H1 (cell line): Measurements from ENCODE around the gene TOR4A. TPM values are rescaled to one million over a fixed set of nuclear protein-coding genes. Genes with fewer than 3 reads are reported as not detected.
A peak's percentile ranks its signal among the peaks of the same experiment; 100 is the strongest.

Experiments
- CTCF ChIA-PET: fragments of 300-600 bp; sonication (Branson Sonifier 250); formaldehyde crosslinking; loops from one replicate; lab custom pipeline; 2021; ENCODE audit not compliant: partially characterized antibody; lab: Charles Lee
- POLR2A ChIA-PET: fragments of 300-600 bp; sonication (Branson Sonifier 250); formaldehyde crosslinking; loops from one replicate; lab custom pipeline; 2021; ENCODE audit warnings: inconsistent platforms; ENCODE audit not compliant: partially characterized antibody; lab: Charles Lee
- DNase-seq, 2 experiments: peaks; one replicate each; pipeline versions ENCODE4 v3.0.0 to v3.0.0-alpha.2; 2010 to 2022; ENCODE audit warnings: low spot score in 2 of 2, low read depth in 1 of 2, mixed read lengths in 1 of 2
- FAIRE-seq: peaks from 2 replicates; lab custom pipeline; 2011; peaks lifted over from hg19 to GRCh38; lab: Jason Lieb, UNC
- H2AFZ ChIP-seq: 2 replicates; pipeline ENCODE4 v1.8.1; 2012; ENCODE audit warnings: low read length, inconsistent platforms
- H2AK5ac ChIP-seq: 2 replicates; pipeline ENCODE4 v1.6.1; 2013; ENCODE audit warnings: low read depth, low read length
- H2BK120ac ChIP-seq: replicated peaks from 2 replicates; pipeline ENCODE3; 2013; ENCODE audit warnings: low read depth, low read length, inconsistent platforms
- H2BK12ac ChIP-seq: 2 replicates; pipeline ENCODE4 v1.6.1; 2013; ENCODE audit warnings: low read depth, low read length
- H2BK15ac ChIP-seq: 2 replicates; pipeline ENCODE4 v1.6.1; 2013; ENCODE audit warnings: low read length
- H2BK20ac ChIP-seq: 2 replicates; pipeline ENCODE4 v1.6.1; 2013; ENCODE audit warnings: low read length
- H2BK5ac ChIP-seq: 2 replicates; pipeline ENCODE4 v1.6.1; 2013; ENCODE audit warnings: low read depth, low read length
- H3K14ac ChIP-seq: 2 replicates; pipeline ENCODE4 v1.6.1; 2013; ENCODE audit warnings: inconsistent platforms; ENCODE audit not compliant: insufficient read length
- H3K18ac ChIP-seq: 2 replicates; pipeline ENCODE4 v1.6.1; 2013; ENCODE audit warnings: low read length; ENCODE audit errors: extremely low read depth
- H3K23ac ChIP-seq: 2 replicates; pipeline ENCODE4 v1.6.1; 2013; ENCODE audit warnings: inconsistent platforms; ENCODE audit not compliant: insufficient read length
- H3K23me2 ChIP-seq: 2 replicates; pipeline ENCODE4 v1.6.1; 2013; ENCODE audit warnings: low read depth, low read length
- H3K27ac ChIP-seq: 2 replicates; pipeline ENCODE4 v1.6.1; 2011; ENCODE audit warnings: low read depth, low read length, inconsistent platforms
- H3K27me3 ChIP-seq, 4 experiments: replicated peaks in 1 of 4; 1 replicate in 1 of 4; 2 replicates in 3 of 4; pipeline versions ENCODE4 v1.6.1 to v1.8.1; 2011 to 2013; ENCODE audit warnings: low read length in 3 of 4, mild to moderate bottlenecking in 3 of 4, inconsistent platforms in 2 of 4, mixed read lengths in 2 of 4, moderate library complexity in 1 of 4; ENCODE audit not compliant: control insufficient read depth in 3 of 4, insufficient read depth in 3 of 4; ENCODE audit errors: extremely low read depth in 1 of 4
- H3K36me3 ChIP-seq, 4 experiments: 2 replicates each; pipeline versions ENCODE4 v1.6.1 to v1.8.1; 2011 to 2013; ENCODE audit warnings: mild to moderate bottlenecking in 4 of 4, low read length in 3 of 4, moderate library complexity in 2 of 4, control low read depth in 1 of 4, inconsistent platforms in 1 of 4; ENCODE audit not compliant: insufficient read depth in 4 of 4, control insufficient read depth in 2 of 4
- H3K4ac ChIP-seq: replicated peaks from 2 replicates; pipeline ENCODE3; 2013; ENCODE audit warnings: low read length, low read depth, mixed read lengths, inconsistent platforms; ENCODE audit not compliant: insufficient read length
- H3K4me1 ChIP-seq, 4 experiments: replicated peaks in 1 of 4; 1 replicate in 1 of 4; 2 replicates in 3 of 4; pipeline versions ENCODE4 v1.6.1 to v1.8.1; 2011 to 2013; ENCODE audit warnings: low read length in 3 of 4, inconsistent platforms in 2 of 4, mixed read lengths in 1 of 4; ENCODE audit not compliant: insufficient read depth in 4 of 4, control insufficient read depth in 3 of 4
- H3K4me2 ChIP-seq, 2 experiments: 2 replicates each; pipeline versions ENCODE4 v1.6.1 to v1.8.1; 2011 to 2013; ENCODE audit warnings: low read depth in 2 of 2, low read length in 2 of 2, control low read depth in 1 of 2, inconsistent platforms in 1 of 2, mild to moderate bottlenecking in 1 of 2; ENCODE audit not compliant: insufficient read depth in 1 of 2
- H3K4me3 ChIP-seq, 4 experiments: fragments of 200-600, 300-600 bp in 1 of 4; sonication (generic), shearing (Covaris generic), sonication (Bioruptor Twin) in 1 of 4; 2 replicates each; pipeline versions ENCODE4 v1.5.1 to v1.8.1; 2011 to 2016; ENCODE audit warnings: low read length in 4 of 4, low read depth in 3 of 4, control low read depth in 2 of 4, inconsistent platforms in 2 of 4, mild to moderate bottlenecking in 2 of 4, mixed read lengths in 1 of 4, moderate library complexity in 1 of 4; ENCODE audit not compliant: insufficient read depth in 2 of 4; ENCODE audit errors: extremely low read depth in 1 of 4
- H3K56ac ChIP-seq: replicated peaks from 2 replicates; pipeline ENCODE3; 2013; ENCODE audit warnings: low read depth, mild to moderate bottlenecking, mixed read lengths, low read length, inconsistent platforms; ENCODE audit not compliant: insufficient read length
- H3K79me1 ChIP-seq: 2 replicates; pipeline ENCODE4 v1.6.1; 2013; ENCODE audit warnings: low read depth, low read length, control low read depth
- H3K79me2 ChIP-seq, 2 experiments: 2 replicates each; pipeline versions ENCODE4 v1.6.1 to v1.8.1; 2012 to 2013; ENCODE audit warnings: low read length in 2 of 2, mild to moderate bottlenecking in 2 of 2, inconsistent platforms in 1 of 2; ENCODE audit not compliant: insufficient read depth in 2 of 2, control insufficient read depth in 1 of 2
- H3K9ac ChIP-seq, 4 experiments: replicated peaks in 1 of 4; 1 replicate in 1 of 4; 2 replicates in 3 of 4; pipeline versions ENCODE4 v1.6.1 to v1.8.1; 2011 to 2013; ENCODE audit warnings: low read depth in 3 of 4, low read length in 3 of 4, control low read depth in 2 of 4, mild to moderate bottlenecking in 2 of 4, moderate library complexity in 2 of 4, inconsistent platforms in 1 of 4; ENCODE audit errors: extremely low read depth in 1 of 4
- H3K9me3 ChIP-seq, 2 experiments: 2 replicates each; pipeline versions ENCODE4 v1.6.1 to v1.8.1; 2012 to 2013; ENCODE audit warnings: mild to moderate bottlenecking in 2 of 2, moderate library complexity in 2 of 2, control low read depth in 1 of 2, inconsistent platforms in 1 of 2, low read depth in 1 of 2, low read length in 1 of 2, mixed read lengths in 1 of 2; ENCODE audit not compliant: insufficient read depth in 2 of 2
- H4K20me1 ChIP-seq, 2 experiments: replicated peaks in 1 of 2; 2 replicates each; pipeline versions ENCODE3 to v1.8.1; 2011 to 2013; ENCODE audit warnings: inconsistent platforms in 2 of 2, low read length in 2 of 2, mild to moderate bottlenecking in 1 of 2; ENCODE audit not compliant: insufficient read depth in 2 of 2, control insufficient read depth in 1 of 2
- H4K5ac ChIP-seq: 2 replicates; pipeline ENCODE4 v1.6.1; 2013; ENCODE audit warnings: low read length, low read depth, mixed read lengths, inconsistent platforms; ENCODE audit not compliant: insufficient read length
- H4K8ac ChIP-seq: 2 replicates; pipeline ENCODE4 v1.8.0; 2013; ENCODE audit warnings: mild to moderate bottlenecking, moderate library complexity, low read length, inconsistent platforms; ENCODE audit not compliant: insufficient read depth; ENCODE audit errors: extremely low read depth
- H4K91ac ChIP-seq: replicated peaks from 2 replicates; pipeline ENCODE3; 2013; ENCODE audit warnings: low read length, mixed read lengths, inconsistent platforms; ENCODE audit not compliant: insufficient read length
- BACH1 ChIP-seq: IDR thresholded peaks from 2 replicates; pipeline ENCODE4 v1.6.1; 2012; ENCODE audit warnings: low read length, improper control_type of control experiment
- CEBPB ChIP-seq: IDR thresholded peaks from 2 replicates; pipeline ENCODE4 v1.6.1; 2012; ENCODE audit warnings: low read depth, low read length
- CHD1 ChIP-seq: IDR thresholded peaks from 2 replicates; pipeline ENCODE4 v1.6.1; 2012; ENCODE audit warnings: low read depth, low read length, improper control_type of control experiment
- CHD2 ChIP-seq: IDR thresholded peaks from 2 replicates; pipeline ENCODE4 v1.6.1; 2012; ENCODE audit warnings: low read length, improper control_type of control experiment
- CTBP2 ChIP-seq: IDR thresholded peaks from 2 replicates; pipeline ENCODE4 v1.7.0; 2011; ENCODE audit warnings: borderline replicate concordance, mild to moderate bottlenecking, moderate library complexity, mixed read lengths, low read length; ENCODE audit not compliant: insufficient read depth, insufficient read length
- EZH2 ChIP-seq: fragments of 200-600 bp; sonication (generic); IDR thresholded peaks from 2 replicates; pipeline ENCODE4 v1.7.1; 2012; ENCODE audit warnings: low read depth, mild to moderate bottlenecking, moderate library complexity, low read length, inconsistent platforms; ENCODE audit not compliant: severe bottlenecking
- FOSL1 ChIP-seq: IDR thresholded peaks from 2 replicates; pipeline ENCODE4 v1.6.1; 2011; ENCODE audit warnings: mild to moderate bottlenecking, low read depth, low read length, moderate library complexity; ENCODE audit not compliant: insufficient read depth
- KDM1A ChIP-seq: fragments of 200-600, 300-600 bp; sonication (generic); IDR thresholded peaks from 2 replicates; pipeline ENCODE4 v1.7.1; 2016; ENCODE audit warnings: mild to moderate bottlenecking, low read length, borderline replicate concordance
- SIRT6 ChIP-seq: IDR thresholded peaks from one replicate; pipeline ENCODE4 v1.7.1; 2012; ENCODE audit warnings: low read length, inconsistent platforms
- SP4 ChIP-seq: IDR thresholded peaks from 2 replicates; pipeline ENCODE4 v1.6.1; 2012; ENCODE audit warnings: low read length, inconsistent platforms
- TEAD4 ChIP-seq: IDR thresholded peaks from 2 replicates; pipeline ENCODE4 v1.6.1; 2012; ENCODE audit warnings: low read depth, low read length, inconsistent platforms, mixed read lengths
- ZNF274 ChIP-seq: IDR thresholded peaks from 2 replicates; pipeline ENCODE4 v1.7.0; 2012; ENCODE audit warnings: low read length, borderline replicate concordance; ENCODE audit errors: extremely low read depth
- WGBS, 2 experiments: shearing (Covaris generic) in 1 of 2; methylation state at CpG; one replicate each; pipeline versions ENCODE4 v1.1.6 to v1.1.7; 2013 to 2015; ENCODE audit warnings: low lambda C conversion rate in 2 of 2, mixed read lengths in 2 of 2, inconsistent platforms in 1 of 2, low coverage in 1 of 2, missing lambda C conversion rate in 1 of 2; ENCODE audit not compliant: insufficient replicate concordance in 2 of 2, insufficient coverage in 1 of 2, insufficient read length in 1 of 2; ENCODE audit errors: extremely low coverage in 1 of 2, missing lambda C conversion rate in 1 of 2; 5-methylcytosine and 5-hydroxymethylcytosine counted together
- polyA plus RNA-seq, 7 experiments: library from polyadenylated mRNA; depleted of rRNA in 3 of 7; stranded (reverse) in 5 of 7; unstranded in 2 of 7; fragments of >200 nt in 5 of 7; fragments of 200-250 nt in 2 of 7; gene quantifications; 1 replicate in 5 of 7; 2 replicates in 1 of 7; 4 replicates in 1 of 7; pipeline versions ENCODE4 v1.2.1 to v1.2.3, GENCODE V29; 2011 to 2013; ENCODE audit warnings: missing spikeins in 2 of 7, mixed read lengths in 2 of 7
- total RNA-seq: library from RNA; stranded (reverse); fragmentation: NEBNext Ultra II Directional; extraction: Animal tissue kit (Norgen Biotek cat#: 25700); gene quantifications from 2 replicates; pipeline ENCODE4 v1.2.1, GENCODE V29; 2021

The TOR4A gene
- total and polyA plus RNA-seq, 2 of the 8 experiments (the other 6 are each of a cell fraction or from before 2014, with no cell fraction given): 8.4 to 9.3 TPM

DNA sequence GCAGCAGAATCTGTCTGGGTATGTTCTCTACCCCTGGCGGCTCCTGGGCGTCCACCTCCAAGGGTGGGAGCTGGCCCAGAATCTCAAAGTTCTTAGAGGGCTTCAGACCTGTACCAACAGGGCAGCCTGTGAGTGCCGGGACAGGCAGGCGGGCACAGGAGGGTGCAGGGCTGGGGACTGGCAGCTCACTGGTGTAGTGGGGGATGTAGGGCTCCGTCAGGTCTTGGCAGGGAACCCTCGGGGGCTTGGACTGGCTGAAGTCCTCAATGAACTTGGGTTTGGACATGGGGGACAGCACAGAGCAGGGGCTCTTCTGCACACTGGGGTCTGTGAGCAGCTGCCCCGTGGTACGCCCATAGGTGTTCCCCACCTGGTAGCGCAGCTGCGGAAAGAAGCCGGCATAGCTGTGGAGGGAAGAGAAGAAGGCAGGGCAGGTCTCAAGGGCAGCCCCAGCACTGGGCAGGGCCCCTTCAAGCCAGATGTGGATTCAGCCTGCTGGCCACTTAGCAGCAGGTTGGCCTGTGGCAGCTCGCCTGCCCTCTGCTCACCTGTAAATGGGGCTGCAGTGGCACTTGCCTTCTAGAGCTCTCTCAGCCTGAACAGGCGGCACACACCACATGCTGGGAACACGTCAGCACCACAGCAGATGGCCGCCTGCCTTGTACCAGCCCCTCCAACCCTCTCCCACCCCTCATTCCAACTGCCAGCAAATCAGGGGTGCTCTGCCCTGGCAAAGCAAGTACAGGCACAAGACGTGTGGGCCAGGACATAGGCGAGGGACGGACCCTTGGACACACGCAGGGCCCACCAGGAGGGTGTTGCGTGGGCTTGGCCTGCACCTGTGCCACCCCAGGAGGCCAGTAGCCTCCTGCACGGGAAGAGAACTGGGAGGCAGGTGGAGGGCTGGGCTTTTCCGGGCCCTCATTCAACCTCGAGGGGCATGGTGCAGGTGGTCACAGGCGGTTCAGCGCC is 31.8 kb upstream of the TOR4A start:
- peak overlapping the region in 1 of 4 experiments; percentile 1; a peak in 2 of 7 replicates for H3K9ac ChIP-seq
- H3K23ac ChIP-seq: no peak overlapping the region
- H2AFZ ChIP-seq: no peak overlapping the region
- FAIRE-seq: no peak
- no peak for DNase-seq
- H3K27me3 ChIP-seq: no peaks in the 10 kb centered on the region; a peak in 2 of 7 replicates
- H3K4ac ChIP-seq: no peak overlapping the region
- H4K91ac ChIP-seq: no peak overlapping the region
- peaks cover 6 to 18% (median 15%) of the 10 kb centered on the region in 4 experiments; a peak in 7 of 8 replicates for H3K36me3 ChIP-seq
- H2BK120ac ChIP-seq: no peak overlapping the region
- peaks cover 5% of the 10 kb centered on the region for H3K79me1 ChIP-seq
- peak overlapping the region; percentile 39; the same call in 1 of the 2 replicates for H2BK12ac ChIP-seq
- no peak overlapping the region for H3K14ac ChIP-seq
- H4K8ac ChIP-seq: peak overlapping the region; percentile 37
- H3K9me3 ChIP-seq: no peaks in the 10 kb centered on the region
- ChIA-PET POLR2A (interaction anchor here (1.0 to 69.9 kb wide), 6 partner anchors 11 to 201 kb away, joined by 4 to 1462 read pairs (median 6); partner anchors contain the start of genes CYSRT1, NDOR1, NELFB and NPDC1), CTCF (interaction anchor here (0.6 to 3.3 kb wide), 7 partner anchors 8 to 221 kb away, joined by 3 to 26 read pairs (median 4); partner anchors contain the start of gene NELFB)
- H3K4me2 ChIP-seq: no peak overlapping the region
- H2BK15ac ChIP-seq: no peak overlapping the region
- peaks cover 17% of the 10 kb centered on the region in 2 experiments for H4K20me1 ChIP-seq
- H3K79me2 ChIP-seq: peaks cover 0 to 13% of the 10 kb centered on the region in 2 experiments; a peak in 2 of 4 replicates
- no peak overlapping the region for H3K56ac ChIP-seq
- H3K27ac ChIP-seq: no peak overlapping the region
- no peak overlapping the region for H2AK5ac ChIP-seq
- no peak overlapping the region for H4K5ac ChIP-seq
- H3K4me3 ChIP-seq: no peak overlapping the region
- peaks cover 0 to 20% (median 11%) of the 10 kb centered on the region in 4 experiments; a peak in 5 of 7 replicates for H3K4me1 ChIP-seq
- H3K23me2 ChIP-seq: no peaks in the 10 kb centered on the region; the same call in 1 of the 2 replicates
- 91% methylated on average over 24 of the region's 25 CpGs; no CpG with 5 or more reads in 1 of the 2 experiments for WGBS, 2 experiments
- no peak overlapping the region for H3K18ac ChIP-seq
- H2BK20ac ChIP-seq: no peak overlapping the region
- H2BK5ac ChIP-seq: no peak overlapping the region
- TF ChIP-seq KDM1A (no peak), CEBPB (no peak), TEAD4 (no peak), FOSL1 (no peak), SIRT6 (no peak), CHD2 (no peak), ZNF274 (no peak), CTBP2 (no peak), EZH2 (no peak), BACH1 (no peak), CHD1 (no peak), SP4 (no peak)
